SU-DHL-6 (cell line): ENCODE data around the gene CCDC17.

Experiments used
- H2AFZ ChIP-seq: fragments of 200-600 bp; sonication (generic); 2 replicates; pipeline ENCODE4 v1.6.1; 2014; ENCODE audit warnings: low read depth, mild to moderate bottlenecking, moderate library complexity, mixed read lengths, antibody characterized with exemption, low read length; ENCODE audit not compliant: severe bottlenecking
- H3F3A ChIP-seq: fragments of 200-600 bp; shearing (Covaris generic); 2 replicates; pipeline ENCODE4 v1.6.0; 2016; ENCODE audit warnings: antibody characterized with exemption, mild to moderate bottlenecking; ENCODE audit not compliant: insufficient read depth
- H3K27ac ChIP-seq: fragments of 200-600 bp; sonication (generic); 2 replicates; pipeline ENCODE4 v1.5.1; 2016; ENCODE audit warnings: low read depth, mild to moderate bottlenecking, low read length, moderate library complexity, mixed read lengths
- H3K27me3 ChIP-seq: fragments of 200-600 bp; sonication (generic), shearing (Covaris generic); 2 replicates; pipeline ENCODE4 v1.6.0; 2014; ENCODE audit warnings: mild to moderate bottlenecking, low read length
- H3K36me3 ChIP-seq: fragments of 200-600 bp; sonication (generic); 2 replicates; pipeline ENCODE4 v1.6.1; 2014; ENCODE audit warnings: mild to moderate bottlenecking, low read length, mixed read lengths
- H3K4me2 ChIP-seq: fragments of 300-600, 200-600 bp; shearing (Covaris generic), sonication (generic); 2 replicates; pipeline ENCODE4 v1.6.0; 2014; ENCODE audit warnings: low read length, low read depth, mild to moderate bottlenecking; ENCODE audit not compliant: poor library complexity, severe bottlenecking
- H3K4me3 ChIP-seq: fragments of 200-600 bp; sonication (generic); 2 replicates; pipeline ENCODE4 v1.5.1; 2014; ENCODE audit warnings: antibody characterized with exemption, low read length, mild to moderate bottlenecking, mixed read lengths; ENCODE audit not compliant: insufficient read depth, poor library complexity, severe bottlenecking
- H3K79me2 ChIP-seq: fragments of 200-600 bp; sonication (generic); 2 replicates; pipeline ENCODE4 v1.6.1; 2014; ENCODE audit warnings: mild to moderate bottlenecking, low read length, moderate library complexity; ENCODE audit not compliant: insufficient read depth
- H3K9ac ChIP-seq: fragments of 200-600 bp; sonication (generic); 2 replicates; pipeline ENCODE4 v1.7.0; 2014; ENCODE audit warnings: mild to moderate bottlenecking, low read length
- H3K9me2 ChIP-seq: fragments of 200-600 bp; sonication (generic); replicated peaks from 2 replicates; pipeline ENCODE4 v1.6.1; 2014; ENCODE audit warnings: low read length; ENCODE audit not compliant: insufficient read depth
- H3K9me3 ChIP-seq: fragments of 200-600 bp; sonication (generic); 2 replicates; pipeline ENCODE4 v1.6.1; 2014; ENCODE audit warnings: low read length, mixed read lengths; ENCODE audit not compliant: insufficient read depth
- H4K20me1 ChIP-seq: fragments of 200-600 bp; sonication (generic); 2 replicates; pipeline ENCODE4 v1.6.1; 2014; ENCODE audit warnings: low read depth, mild to moderate bottlenecking, antibody characterized with exemption, low read length, moderate library complexity, mixed read lengths
- CTCF ChIP-seq: fragments of 200-600 bp; sonication (generic); IDR thresholded peaks from one replicate; pipeline ENCODE4 v1.5.1; 2017; ENCODE audit warnings: antibody characterized with exemption, mild to moderate bottlenecking, low read length, moderate library complexity; ENCODE audit not compliant: insufficient read depth, poor library complexity, severe bottlenecking
- EZH2phosphoT487 ChIP-seq: fragments of 200-600 bp; sonication (generic), shearing (Covaris generic); conservative IDR thresholded peaks from 2 replicates; pipeline ENCODE4 v1.6.1; 2018; ENCODE audit warnings: mild to moderate bottlenecking, antibody characterized with exemption, low read length, moderate library complexity, mixed read lengths

CCDC17 gene

GRCh38 chr1:45583666-45584350 lies 40.0 kb downstream of the CCDC17 start, which contains the start of gene NASP:
Gene NASP (plus strand): TSS chr1:45584041. CDS start chr1:45584147, 106 bp downstream.
- no peaks in the 10 kb centered on the region for H3K9me2 ChIP-seq
- peak within 1 kb of the TSS; percentile 96 for H3K9ac ChIP-seq
- TF ChIP-seq EZH2phosphoT487 (no peak), CTCF (no peak)
- peak within 1 kb of the TSS; percentile 96 for H2AFZ ChIP-seq
- no peaks in the 10 kb centered on the region for H3K36me3 ChIP-seq
- no peaks in the 10 kb centered on the region for H3K27me3 ChIP-seq
- H4K20me1 ChIP-seq, result peaks cover 27% of the 10 kb centered on the region
- peaks cover 49% of the 10 kb centered on the region for H3K79me2 ChIP-seq
- H3K9me3 ChIP-seq, result no peaks in the 10 kb centered on the region
- H3K27ac ChIP-seq, result peak within 1 kb of the TSS; percentile 78
- H3F3A ChIP-seq, result peaks cover 10% of the 10 kb centered on the region
- peak within 1 kb of the TSS; percentile 87 for H3K4me2 ChIP-seq
- peak within 1 kb of the TSS; percentile 81 for H3K4me3 ChIP-seq

- Histone ChIP-seq H3K9me2 (no peaks in the 10 kb centered on the region), H3K27ac (peak overlapping the region; percentile 78), H4K20me1 (peaks cover 25% of the 10 kb centered on the region), H3K9ac (peak overlapping the region; percentile 96), H3K79me2 (peaks cover 43% of the 10 kb centered on the region), H3K4me2 (peak overlapping the region; percentile 87), H2AFZ (peak overlapping the region; percentile 96), H3F3A (peaks cover 15% of the 10 kb centered on the region), H3K9me3 (no peaks in the 10 kb centered on the region), H3K36me3 (no peaks in the 10 kb centered on the region), H3K4me3 (peak overlapping the region; percentile 81), H3K27me3 (no peaks in the 10 kb centered on the region)
- TF ChIP-seq CTCF, result no peak
- TF ChIP-seq EZH2phosphoT487, result no peak
Observed at GRCh38 chr1:45583264-45583665, 40.6 kb downstream of the CCDC17 start.

- no peaks in the 10 kb centered on the region for H3K9me3 ChIP-seq
- no peak overlapping the region for H3K27ac ChIP-seq
- no peak overlapping the region for H2AFZ ChIP-seq
- H3K27me3 ChIP-seq, result no peaks in the 10 kb centered on the region
- H3K4me2 ChIP-seq, result no peak overlapping the region
- no peaks in the 10 kb centered on the region for H3K79me2 ChIP-seq
- H3F3A ChIP-seq, result peaks cover 10% of the 10 kb centered on the region; the same call in 1 of the 2 replicates
- H3K4me3 ChIP-seq, result no peak overlapping the region
- no peaks in the 10 kb centered on the region for H3K9me2 ChIP-seq
- H3K9ac ChIP-seq, result no peak overlapping the region
- peaks cover 6% of the 10 kb centered on the region; the same call in 1 of the 2 replicates for H3K36me3 ChIP-seq
- TF ChIP-seq CTCF, result no peak
- no peak for TF ChIP-seq EZH2phosphoT487
- no peaks in the 10 kb centered on the region for H4K20me1 ChIP-seq
Observed at GRCh38 chr1:45574105-45574626, 49.7 kb downstream of the CCDC17 start.
